ENCODE results near the gene LMAN2. TPM values are rescaled to one million over a fixed set of nuclear protein-coding genes. Genes with fewer than 3 reads are reported as not detected.

Gene LMAN2
- total RNA-seq, 1 donor from 2014 or later = 60.0 TPM

DNA sequence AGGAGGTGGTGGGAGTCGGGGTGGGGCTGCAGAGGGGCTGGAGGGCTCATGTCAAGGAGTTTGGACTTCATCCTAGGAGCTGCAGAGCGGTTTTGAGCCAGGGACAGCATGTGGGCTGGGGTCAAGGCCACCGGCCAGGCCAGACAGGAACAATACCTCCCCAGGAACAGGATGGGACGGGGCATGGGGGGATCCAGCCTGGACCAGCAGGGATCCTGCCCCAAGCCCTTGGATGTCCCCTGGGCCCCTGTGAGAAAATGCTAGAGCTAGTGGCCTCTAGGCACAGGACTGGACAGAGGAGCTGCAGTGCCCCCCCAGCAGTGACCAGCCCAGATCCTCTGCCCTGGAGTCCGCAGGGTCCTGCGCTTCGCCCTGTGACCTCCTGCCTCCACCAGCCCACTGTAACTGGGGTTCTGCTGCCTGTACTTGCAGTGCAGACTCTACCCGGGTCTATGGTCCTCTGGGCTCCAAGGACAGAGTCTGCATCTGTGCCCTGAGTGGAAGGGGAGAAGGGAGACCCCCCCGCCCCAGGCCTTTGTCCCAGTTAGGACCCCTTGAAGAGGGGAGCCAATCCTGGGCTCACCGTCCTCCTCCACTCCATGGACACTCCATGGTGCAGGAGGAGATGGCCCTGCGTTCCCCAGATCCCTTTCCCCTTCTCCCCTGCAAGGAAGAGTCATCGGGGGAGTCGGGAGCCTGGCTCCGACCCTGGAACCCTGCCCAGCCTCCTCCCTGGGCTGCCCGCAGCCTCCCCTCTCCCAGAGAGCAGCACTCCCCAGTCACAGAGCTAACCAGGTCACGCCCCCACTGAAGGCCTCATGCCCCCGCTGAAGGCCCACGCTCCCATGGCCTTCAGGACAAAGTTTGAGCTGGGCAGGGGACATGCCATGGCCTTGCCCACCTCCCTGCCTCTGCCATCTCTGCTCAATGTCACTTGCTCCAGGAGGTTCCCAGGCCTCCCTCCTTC, 36.8 kb downstream of the LMAN2 start:
- H3K4me1 ChIP-seq = peaks cover 32% of the 10 kb centered on the region
- intact Hi-C loops (cut with micrococcal nuclease) = loop anchor here (10.0 kb wide), 1 partner anchor 140 kb away; no protein-coding TSS in a partner anchor
- no peak for DNase-seq
- no peaks in the 10 kb centered on the region for H3K9me3 ChIP-seq (replicated peaks)
- no peaks in the 10 kb centered on the region for H3K36me3 ChIP-seq
- TF ChIP-seq, protein P1, sequence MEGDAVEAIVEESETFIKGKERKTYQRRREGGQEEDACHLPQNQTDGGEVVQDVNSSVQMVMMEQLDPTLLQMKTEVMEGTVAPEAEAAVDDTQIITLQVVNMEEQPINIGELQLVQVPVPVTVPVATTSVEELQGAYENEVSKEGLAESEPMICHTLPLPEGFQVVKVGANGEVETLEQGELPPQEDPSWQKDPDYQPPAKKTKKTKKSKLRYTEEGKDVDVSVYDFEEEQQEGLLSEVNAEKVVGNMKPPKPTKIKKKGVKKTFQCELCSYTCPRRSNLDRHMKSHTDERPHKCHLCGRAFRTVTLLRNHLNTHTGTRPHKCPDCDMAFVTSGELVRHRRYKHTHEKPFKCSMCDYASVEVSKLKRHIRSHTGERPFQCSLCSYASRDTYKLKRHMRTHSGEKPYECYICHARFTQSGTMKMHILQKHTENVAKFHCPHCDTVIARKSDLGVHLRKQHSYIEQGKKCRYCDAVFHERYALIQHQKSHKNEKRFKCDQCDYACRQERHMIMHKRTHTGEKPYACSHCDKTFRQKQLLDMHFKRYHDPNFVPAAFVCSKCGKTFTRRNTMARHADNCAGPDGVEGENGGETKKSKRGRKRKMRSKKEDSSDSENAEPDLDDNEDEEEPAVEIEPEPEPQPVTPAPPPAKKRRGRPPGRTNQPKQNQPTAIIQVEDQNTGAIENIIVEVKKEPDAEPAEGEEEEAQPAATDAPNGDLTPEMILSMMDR (IDR thresholded peaks at IDR 0.05; ENCODE audit: borderline replicate concordance) = no peak
- H3K4me3 ChIP-seq = no peak overlapping the region
- H3K27ac ChIP-seq (replicated peaks) = no peak overlapping the region
- H3K27me3 ChIP-seq (ENCODE audit: low read depth) = no peaks in the 10 kb centered on the region

- no peak overlapping the region for H3K27ac ChIP-seq (replicated peaks)
Measured at GRCh38 chr5:177313561-177314259, 37.8 kb downstream of the LMAN2 start.

GRCh38 chr5:177312649-177313181, 38.8 kb downstream of the LMAN2 start:
- Histone ChIP-seq H3K27ac (replicated peaks) (no peak overlapping the region), H3K4me3 (peak overlapping the region; percentile 70), H3K4me1 (peaks cover 42% of the 10 kb centered on the region), H3K9me3 (replicated peaks) (no peaks in the 10 kb centered on the region), H3K27me3 (ENCODE audit: low read depth) (no peaks in the 10 kb centered on the region), H3K36me3 (no peaks in the 10 kb centered on the region)
- intact Hi-C loops (cut with micrococcal nuclease) = loop anchor here (10.0 kb wide), 1 partner anchor 142 kb away; no protein-coding TSS in a partner anchor
- DNase-seq = no peak
- TF ChIP-seq, protein P1 (IDR thresholded peaks at IDR 0.05; ENCODE audit: borderline replicate concordance) = no peak

More at GRCh38 chr5:177313561-177314259, 37.8 kb downstream of the LMAN2 start:
- TF ChIP-seq, protein P1 (IDR thresholded peaks at IDR 0.05; ENCODE audit: borderline replicate concordance) = no peak
- Histone ChIP-seq H3K4me3 (no peak overlapping the region), H3K27me3 (ENCODE audit: low read depth) (no peaks in the 10 kb centered on the region), H3K4me1 (peaks cover 41% of the 10 kb centered on the region), H3K9me3 (replicated peaks) (no peaks in the 10 kb centered on the region), H3K36me3 (no peaks in the 10 kb centered on the region)
- DNase-seq = no peak
- intact Hi-C loops (cut with micrococcal nuclease) = loop anchor here (10.0 kb wide), 1 partner anchor 141 kb away; no protein-coding TSS in a partner anchor

GRCh38 chr5:177311723-177312648, 39.5 kb downstream of the LMAN2 start, which contains the start of gene MXD3:
TSS of gene MXD3 (minus strand) at chr5:177311898. CDS start at chr5:177311830, 68 bp downstream.
- intact Hi-C loops (cut with micrococcal nuclease) = loop anchor here (10.0 kb wide), 1 partner anchor 143 kb away; no protein-coding TSS in a partner anchor
- Histone ChIP-seq H3K4me1 (peaks cover 42% of the 10 kb centered on the region), H3K36me3 (peaks cover 4% of the 10 kb centered on the region), H3K9me3 (replicated peaks) (no peaks in the 10 kb centered on the region), H3K4me3 (peak within 1 kb of the TSS; percentile 70), H3K27ac (replicated peaks) (no peak within 1 kb of the TSS), H3K27me3 (ENCODE audit: low read depth) (no peaks in the 10 kb centered on the region)
- peak; percentile 98 for DNase-seq
- TF ChIP-seq, protein P1 (IDR thresholded peaks at IDR 0.05; ENCODE audit: borderline replicate concordance) = no peak

Data from left ventricle myocardium inferior (tissue), 1 donor.